ENCODE measurements around the gene HLA-C. TPM values are rescaled to one million over a fixed set of nuclear protein-coding genes. Genes with fewer than 3 reads are reported as not detected.
A peak's percentile ranks its signal among the peaks of the same experiment; 100 is the strongest.
"Not testable (repeated sequence)": the region's sequence is repeated elsewhere in the genome, so short reads cannot be mapped to it uniquely, and the experiment has no call there.

The HLA-C gene
- total RNA-seq, 1 donor from 2014 or later = 177 TPM

- DNase-seq (ENCODE audit: low spot score) = no peak
- no peak for TF ChIP-seq CTCF (IDR thresholded peaks at IDR 0.05; ENCODE audit: unreplicated experiment)
- Mint-ChIP-seq H3K27ac (ENCODE audit: unreplicated experiment) (no peak overlapping the region), H3K4me1 (ENCODE audit: unreplicated experiment) (no peaks in the 10 kb centered on the region), H3K4me3 (ENCODE audit: unreplicated experiment) (no peak overlapping the region), H3K36me3 (ENCODE audit: low read depth, unreplicated experiment) (no peaks in the 10 kb centered on the region), H3K9me3 (ENCODE audit: unreplicated experiment) (no peaks in the 10 kb centered on the region), H3K27me3 (ENCODE audit: unreplicated experiment) (peaks cover 1% of the 10 kb centered on the region)
Measured at GRCh38 chr6:31243508-31243907, 28.4 kb downstream of the HLA-C start.

GRCh38 chr6:31239854-31240253, 32.0 kb downstream of the HLA-C start:
- Mint-ChIP-seq H3K27me3 (ENCODE audit: unreplicated experiment) (no peaks in the 10 kb centered on the region), H3K36me3 (ENCODE audit: low read depth, unreplicated experiment) (no peaks in the 10 kb centered on the region), H3K27ac (ENCODE audit: unreplicated experiment) (no peak overlapping the region), H3K4me1 (ENCODE audit: unreplicated experiment) (peaks cover 4% of the 10 kb centered on the region), H3K4me3 (ENCODE audit: unreplicated experiment) (no peak overlapping the region), H3K9me3 (ENCODE audit: unreplicated experiment) (no peaks in the 10 kb centered on the region)
- no peak for DNase-seq (ENCODE audit: low spot score)
- TF ChIP-seq CTCF (IDR thresholded peaks at IDR 0.05; ENCODE audit: unreplicated experiment) = no peak

GRCh38 chr6:31234101-31234500, 37.8 kb downstream of the HLA-C start:
- H3K4me1 Mint-ChIP-seq (ENCODE audit: unreplicated experiment) = peaks cover 33% of the 10 kb centered on the region
- not testable (repeated sequence) for H3K9me3 Mint-ChIP-seq (ENCODE audit: unreplicated experiment); H3K27me3 Mint-ChIP-seq (ENCODE audit: unreplicated experiment); H3K36me3 Mint-ChIP-seq (ENCODE audit: low read depth, unreplicated experiment); DNase-seq (ENCODE audit: low spot score)
- peak overlapping the region; percentile 96 for H3K27ac Mint-ChIP-seq (ENCODE audit: unreplicated experiment)
- H3K4me3 Mint-ChIP-seq (ENCODE audit: unreplicated experiment) = peak overlapping the region; percentile 31

- Mint-ChIP-seq H3K36me3 (ENCODE audit: low read depth, unreplicated experiment) (no peaks in the 10 kb centered on the region), H3K27ac (ENCODE audit: unreplicated experiment) (no peak overlapping the region), H3K4me3 (ENCODE audit: unreplicated experiment) (no peak overlapping the region), H3K9me3 (ENCODE audit: unreplicated experiment) (no peaks in the 10 kb centered on the region), H3K4me1 (ENCODE audit: unreplicated experiment) (peaks cover 24% of the 10 kb centered on the region), H3K27me3 (ENCODE audit: unreplicated experiment) (peaks cover 2% of the 10 kb centered on the region)
- DNase-seq (ENCODE audit: low spot score) = no peak
- TF ChIP-seq CTCF (IDR thresholded peaks at IDR 0.05; ENCODE audit: unreplicated experiment) = no peak
Measured at GRCh38 chr6:31228476-31228875, 43.4 kb downstream of the HLA-C start.

- Mint-ChIP-seq H3K4me3 (ENCODE audit: unreplicated experiment) (no peak overlapping the region), H3K9me3 (ENCODE audit: unreplicated experiment) (no peaks in the 10 kb centered on the region), H3K27ac (ENCODE audit: unreplicated experiment) (no peak overlapping the region), H3K36me3 (ENCODE audit: low read depth, unreplicated experiment) (no peaks in the 10 kb centered on the region), H3K4me1 (ENCODE audit: unreplicated experiment) (peaks cover 20% of the 10 kb centered on the region), H3K27me3 (ENCODE audit: unreplicated experiment) (peaks cover 2% of the 10 kb centered on the region)
- no peak for DNase-seq (ENCODE audit: low spot score)
- TF ChIP-seq CTCF (IDR thresholded peaks at IDR 0.05; ENCODE audit: unreplicated experiment) = no peak
Measured at GRCh38 chr6:31227143-31227542, 44.7 kb downstream of the HLA-C start.

GRCh38 chr6:31225735-31226134, 46.2 kb downstream of the HLA-C start:
- no peak for TF ChIP-seq CTCF (IDR thresholded peaks at IDR 0.05; ENCODE audit: unreplicated experiment)
- H3K36me3 Mint-ChIP-seq (ENCODE audit: low read depth, unreplicated experiment) = no peaks in the 10 kb centered on the region

More at GRCh38 chr6:31225735-31226134, 46.2 kb downstream of the HLA-C start:
- Mint-ChIP-seq H3K9me3 (ENCODE audit: unreplicated experiment) (no peaks in the 10 kb centered on the region), H3K27me3 (ENCODE audit: unreplicated experiment) (peaks cover 2% of the 10 kb centered on the region), H3K27ac (ENCODE audit: unreplicated experiment) (no peak overlapping the region), H3K4me3 (ENCODE audit: unreplicated experiment) (no peak overlapping the region), H3K4me1 (ENCODE audit: unreplicated experiment) (peaks cover 20% of the 10 kb centered on the region)
- DNase-seq (ENCODE audit: low spot score) = no peak

Measured in endothelial cell (in vitro differentiated cells).